Astrocyte (in vitro differentiated cells and primary cell): Measurements from ENCODE around the gene LAG3. TPM values are rescaled to one million over a fixed set of nuclear protein-coding genes. Genes with fewer than 3 reads are reported as not detected.
A peak's percentile ranks its signal among the peaks of the same experiment; 100 is the strongest.

Experiments used
- DNase-seq: peaks from one replicate; pipeline ENCODE4 v3.0.0-alpha.2; 2010; ENCODE audit warnings: low read depth
- FAIRE-seq: peaks from 2 replicates; lab custom pipeline; 2011; peaks lifted over from hg19 to GRCh38; lab: Jason Lieb, UNC
- H2AFZ ChIP-seq: 2 replicates; pipeline ENCODE4 v1.6.0; 2012; ENCODE audit warnings: low read depth, low read length, inconsistent platforms
- H3K27ac ChIP-seq: 2 replicates; pipeline ENCODE4 v1.5.1; 2011; ENCODE audit warnings: low read depth, low read length, inconsistent platforms
- H3K27me3 ChIP-seq: 2 replicates; pipeline ENCODE4 v1.6.0; 2011; ENCODE audit warnings: low read length, inconsistent platforms; ENCODE audit not compliant: insufficient read depth
- H3K36me3 ChIP-seq: 2 replicates; pipeline ENCODE4 v1.5.1; 2011; ENCODE audit warnings: low read length, inconsistent platforms; ENCODE audit not compliant: insufficient read depth
- H3K4me1 ChIP-seq: 2 replicates; pipeline ENCODE4 v1.5.1; 2011; ENCODE audit warnings: low read length, inconsistent platforms; ENCODE audit not compliant: insufficient read depth
- H3K4me2 ChIP-seq: 2 replicates; pipeline ENCODE4 v1.6.0; 2012; ENCODE audit warnings: low read length, inconsistent platforms
- H3K4me3 ChIP-seq: 2 replicates; pipeline ENCODE4 v1.5.1; 2011; ENCODE audit warnings: low read depth, mild to moderate bottlenecking, low read length, inconsistent platforms; ENCODE audit not compliant: insufficient read depth
- H3K79me2 ChIP-seq: 2 replicates; pipeline ENCODE4 v1.6.0; 2012; ENCODE audit warnings: mild to moderate bottlenecking, low read length, inconsistent platforms; ENCODE audit not compliant: insufficient read depth
- H3K9ac ChIP-seq: 2 replicates; pipeline ENCODE4 v1.6.0; 2012; ENCODE audit warnings: mild to moderate bottlenecking, low read length, inconsistent platforms
- H3K9me3 ChIP-seq: 2 replicates; pipeline ENCODE4 v1.5.1; 2012; ENCODE audit warnings: low read depth, mild to moderate bottlenecking, low read length, inconsistent platforms; ENCODE audit not compliant: insufficient read depth
- H4K20me1 ChIP-seq: 2 replicates; pipeline ENCODE4 v1.6.0; 2012; ENCODE audit warnings: low read length, inconsistent platforms; ENCODE audit not compliant: insufficient read depth
- H3K27ac Mint-ChIP-seq: one replicate; pipeline ENCODE4 v1.8.0; 2021; ENCODE audit warnings: mild to moderate bottlenecking, mixed read lengths; ENCODE audit not compliant: unreplicated experiment
- H3K27me3 Mint-ChIP-seq: one replicate; pipeline ENCODE4 v1.8.0; 2021; ENCODE audit warnings: low read depth, mixed read lengths; ENCODE audit not compliant: unreplicated experiment
- H3K36me3 Mint-ChIP-seq: one replicate; pipeline ENCODE4 v1.8.0; 2021; ENCODE audit warnings: low read depth, mixed read lengths; ENCODE audit not compliant: unreplicated experiment
- H3K4me1 Mint-ChIP-seq: one replicate; pipeline ENCODE4 v1.8.0; 2021; ENCODE audit warnings: low read depth, mixed read lengths; ENCODE audit not compliant: unreplicated experiment
- H3K4me3 Mint-ChIP-seq: one replicate; pipeline ENCODE4 v1.8.0; 2021; ENCODE audit warnings: mild to moderate bottlenecking, moderate library complexity, mixed read lengths; ENCODE audit not compliant: unreplicated experiment
- H3K9me3 Mint-ChIP-seq: one replicate; pipeline ENCODE4 v1.8.0; 2021; ENCODE audit warnings: mild to moderate bottlenecking, mixed read lengths; ENCODE audit not compliant: unreplicated experiment
- CTCF ChIP-seq: IDR thresholded peaks from 2 replicates; pipeline ENCODE4 v1.5.1; 2011; ENCODE audit warnings: low read depth, mild to moderate bottlenecking, inconsistent platforms, low read length, moderate library complexity; ENCODE audit not compliant: insufficient read depth
- EZH2 ChIP-seq: IDR thresholded peaks from 2 replicates; pipeline ENCODE4 v1.6.1; 2012; ENCODE audit warnings: mild to moderate bottlenecking, low read length, inconsistent platforms; ENCODE audit not compliant: insufficient read depth
- total RNA-seq: library from RNA; stranded (reverse); gene quantifications from 2 replicates; pipeline ENCODE4 v1.2.1, GENCODE V29; 2021

Gene LAG3
- total RNA-seq, 1 donor from 2014 or later = 2.0 TPM

GRCh38 chr12:6818222-6818621, 45.9 kb downstream of the LAG3 start:
- Mint-ChIP-seq H3K27me3 (peaks cover 19% of the 10 kb centered on the region), H3K27ac (no peak overlapping the region), H3K4me1 (peaks cover 19% of the 10 kb centered on the region), H3K36me3 (no peaks in the 10 kb centered on the region), H3K9me3 (no peaks in the 10 kb centered on the region), H3K4me3 (no peak overlapping the region)
- no peaks in the 10 kb centered on the region for H3K36me3 ChIP-seq
- H3K9me3 ChIP-seq = no peaks in the 10 kb centered on the region
- H3K79me2 ChIP-seq = no peaks in the 10 kb centered on the region
- DNase-seq = no peak
- no peak overlapping the region for H3K4me2 ChIP-seq
- no peaks in the 10 kb centered on the region for H3K27me3 ChIP-seq
- H3K4me1 ChIP-seq = peaks cover 9% of the 10 kb centered on the region
- H3K4me3 ChIP-seq = no peak overlapping the region
- H2AFZ ChIP-seq = no peak overlapping the region
- FAIRE-seq = no peak
- TF ChIP-seq EZH2 (no peak), CTCF (no peak)
- H4K20me1 ChIP-seq = no peaks in the 10 kb centered on the region
- H3K9ac ChIP-seq = no peak overlapping the region
- H3K27ac ChIP-seq = no peak overlapping the region

GRCh38 chr12:6818645-6819044, 46.3 kb downstream of the LAG3 start:
- H3K4me1 ChIP-seq = peaks cover 9% of the 10 kb centered on the region
- no peak overlapping the region for H3K27ac ChIP-seq
- Mint-ChIP-seq H3K4me1 (peaks cover 19% of the 10 kb centered on the region), H3K4me3 (peak overlapping the region; percentile 50), H3K27ac (no peak overlapping the region), H3K27me3 (peaks cover 19% of the 10 kb centered on the region), H3K9me3 (no peaks in the 10 kb centered on the region), H3K36me3 (no peaks in the 10 kb centered on the region)
- no peaks in the 10 kb centered on the region for H3K27me3 ChIP-seq
- no peaks in the 10 kb centered on the region for H3K36me3 ChIP-seq
- no peak overlapping the region for H2AFZ ChIP-seq
- H4K20me1 ChIP-seq = no peaks in the 10 kb centered on the region
- DNase-seq (no peak), FAIRE-seq (no peak)
- H3K79me2 ChIP-seq = no peaks in the 10 kb centered on the region
- H3K4me2 ChIP-seq = no peak overlapping the region
- H3K9ac ChIP-seq = no peak overlapping the region
- H3K9me3 ChIP-seq = no peaks in the 10 kb centered on the region
- TF ChIP-seq EZH2 = no peak
- TF ChIP-seq CTCF = no peak
- H3K4me3 ChIP-seq = no peak overlapping the region

GRCh38 chr12:6819106-6820030, 47.0 kb downstream of the LAG3 start:
- no peaks in the 10 kb centered on the region for H3K9me3 Mint-ChIP-seq
- Histone ChIP-seq H4K20me1 (no peaks in the 10 kb centered on the region), H3K79me2 (no peaks in the 10 kb centered on the region), H3K27ac (no peak overlapping the region), H3K27me3 (no peaks in the 10 kb centered on the region), H3K9me3 (no peaks in the 10 kb centered on the region), H3K4me1 (peaks cover 9% of the 10 kb centered on the region), H3K4me3 (no peak overlapping the region), H2AFZ (no peak overlapping the region), H3K9ac (no peak overlapping the region), H3K4me2 (no peak overlapping the region), H3K36me3 (no peaks in the 10 kb centered on the region)
- FAIRE-seq (no peak), DNase-seq (no peak)
- TF ChIP-seq EZH2 (no peak), CTCF (no peak)
- no peak overlapping the region for H3K27ac Mint-ChIP-seq
- peaks cover 16% of the 10 kb centered on the region for H3K27me3 Mint-ChIP-seq
- peaks cover 19% of the 10 kb centered on the region for H3K4me1 Mint-ChIP-seq
- H3K36me3 Mint-ChIP-seq = peaks cover 2% of the 10 kb centered on the region
- peak overlapping the region; percentile 11 for H3K4me3 Mint-ChIP-seq
